Measurements from ENCODE around the gene MBP. TPM values are rescaled to one million over a fixed set of nuclear protein-coding genes. Genes with fewer than 3 reads are reported as not detected.

Gene MBP
- total RNA-seq, 4 donors from 2014 or later, result 18.1 to 58.8 (median 30.6) TPM

GRCh38 chr18:77168811-77169311 lies 36.3 kb upstream of the MBP start:
- TF ChIP-seq CTCF (IDR thresholded peaks at IDR 0.05; ENCODE audit: low read depth), result no peak

- TF ChIP-seq CTCF (IDR thresholded peaks at IDR 0.05; ENCODE audit: low read depth), result no peak
Observed at GRCh38 chr18:77167251-77167650, 34.7 kb upstream of the MBP start.

DNA sequence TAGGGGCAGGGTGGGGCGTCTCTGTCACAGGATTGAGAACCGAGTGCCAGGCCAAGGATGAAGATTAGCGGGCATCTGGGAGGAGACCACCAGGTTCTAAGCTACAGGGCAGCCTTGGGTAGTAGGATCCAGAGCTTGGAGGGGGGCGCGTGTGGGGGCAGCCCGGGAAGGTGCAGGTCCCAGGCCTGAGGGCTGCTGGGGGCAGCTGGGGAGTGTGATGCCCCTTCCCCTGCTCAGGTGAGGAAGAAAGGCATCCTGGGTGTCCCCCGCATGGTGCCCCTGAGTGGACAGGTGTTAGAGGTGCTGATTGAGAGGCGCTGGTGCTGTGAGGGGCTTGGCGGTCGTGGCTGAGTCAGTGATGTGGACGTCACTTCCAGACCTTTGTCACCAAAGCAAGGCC lies 33.9 kb upstream of the MBP start:
- no peak for TF ChIP-seq CTCF (IDR thresholded peaks at IDR 0.05; ENCODE audit: low read depth)

DNA sequence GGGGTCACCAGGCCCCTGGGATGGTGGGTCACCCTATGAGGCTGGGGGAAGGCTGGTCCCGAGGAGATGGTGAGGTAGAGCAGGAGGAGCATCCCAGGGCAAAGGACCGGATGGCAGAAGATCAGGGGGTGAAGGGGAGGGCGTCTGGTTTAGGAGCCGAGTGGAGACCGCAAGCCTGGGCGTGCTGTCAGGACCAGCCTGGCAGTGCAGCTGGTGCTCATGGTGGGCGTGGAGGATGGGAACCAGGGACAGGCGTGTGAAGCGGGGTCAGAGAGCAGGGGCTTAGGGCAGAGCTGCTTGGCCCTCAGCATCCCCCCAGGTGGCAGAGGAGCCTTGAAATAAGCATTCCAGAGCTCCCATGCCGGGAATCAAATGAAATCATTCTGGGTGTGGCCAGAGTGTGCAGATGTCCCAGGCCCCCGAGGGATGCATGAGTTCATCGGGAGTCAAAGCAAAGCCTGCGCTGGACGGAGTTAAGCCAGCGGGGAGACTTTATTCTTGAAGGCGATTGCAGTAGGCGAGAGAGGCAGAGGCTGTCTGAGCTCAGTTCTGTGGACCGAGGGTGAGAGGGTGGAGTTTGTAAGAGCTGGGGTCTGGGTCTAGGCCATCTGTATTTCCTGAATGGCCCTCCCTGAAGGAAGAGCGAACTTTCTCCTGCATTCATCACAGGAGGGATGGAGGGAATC lies 33.1 kb upstream of the MBP start:
- TF ChIP-seq CTCF (IDR thresholded peaks at IDR 0.05; ENCODE audit: low read depth), result no peak

DNA sequence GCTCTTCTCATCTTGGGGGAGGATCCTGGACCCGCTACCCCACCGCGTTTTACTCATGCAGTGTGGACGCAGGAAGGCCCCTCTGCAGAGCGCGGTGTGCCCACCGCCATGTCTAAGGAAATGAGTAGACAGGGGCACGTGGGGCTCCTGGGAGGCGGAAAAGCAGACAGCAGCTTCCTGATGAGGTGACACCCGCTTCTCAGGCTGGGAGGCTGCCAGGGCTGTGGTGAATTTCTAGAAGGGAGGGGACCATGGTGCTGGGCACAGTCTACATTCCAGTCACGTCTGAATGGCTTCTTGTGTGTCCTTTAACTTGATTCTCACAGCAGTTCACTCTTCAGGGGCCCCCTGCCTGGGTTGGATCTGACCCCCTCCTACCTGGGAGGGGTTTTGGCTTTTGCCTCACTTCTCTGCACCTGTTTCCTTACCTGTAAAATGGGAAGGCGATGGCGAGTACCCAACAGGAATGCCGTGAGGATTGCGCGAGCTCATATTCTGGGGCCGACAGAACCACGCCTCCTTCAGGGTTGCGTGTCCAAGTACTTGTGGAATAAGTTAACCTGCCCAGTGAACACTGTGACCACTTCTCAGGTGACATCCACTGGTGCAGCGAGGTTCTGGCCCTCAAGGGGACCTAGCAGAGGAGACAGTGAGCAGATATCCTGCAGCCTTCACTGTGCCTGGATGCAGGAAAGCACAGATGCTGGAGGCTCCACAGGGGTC lies 32.3 kb upstream of the MBP start:
- no peak for TF ChIP-seq CTCF (IDR thresholded peaks at IDR 0.05; ENCODE audit: low read depth)

- TF ChIP-seq CTCF (IDR thresholded peaks at IDR 0.05; ENCODE audit: low read depth), result no peak
Observed at GRCh38 chr18:77164026-77164425, 31.4 kb upstream of the MBP start.

DNA sequence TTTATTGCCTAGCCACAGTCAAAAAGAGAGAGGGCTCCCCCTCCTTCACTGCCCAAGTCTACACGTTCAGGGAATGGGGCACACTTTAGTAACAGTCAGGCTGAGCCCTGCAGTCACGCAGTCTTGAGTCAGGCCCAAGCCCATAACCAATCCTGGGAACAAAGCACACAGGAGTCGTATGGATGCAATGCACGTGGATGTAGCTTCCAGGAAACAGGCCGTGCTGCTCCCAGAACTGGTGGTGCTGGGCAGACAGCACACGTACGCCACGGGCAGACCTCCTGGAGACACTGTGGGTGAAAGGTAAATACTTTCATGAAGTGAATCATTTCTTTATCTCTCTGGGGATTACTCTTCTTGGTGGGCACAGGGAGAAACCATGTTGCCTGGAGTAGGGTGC lies 30.0 kb upstream of the MBP start:
- no peak for TF ChIP-seq CTCF (IDR thresholded peaks at IDR 0.05; ENCODE audit: low read depth)
